SKM-1 (cell line): ENCODE data around the gene PLAAT3.
"Not testable (repeated sequence)": the region's sequence is repeated elsewhere in the genome, so short reads cannot be mapped to it uniquely, and the experiment has no call there.

Experiments
- DNase-seq: peaks from one replicate; lab custom pipeline; 2025; ENCODE audit not compliant: unreplicated experiment; lab: John Stamatoyannopoulos, UW

The PLAAT3 gene

DNA sequence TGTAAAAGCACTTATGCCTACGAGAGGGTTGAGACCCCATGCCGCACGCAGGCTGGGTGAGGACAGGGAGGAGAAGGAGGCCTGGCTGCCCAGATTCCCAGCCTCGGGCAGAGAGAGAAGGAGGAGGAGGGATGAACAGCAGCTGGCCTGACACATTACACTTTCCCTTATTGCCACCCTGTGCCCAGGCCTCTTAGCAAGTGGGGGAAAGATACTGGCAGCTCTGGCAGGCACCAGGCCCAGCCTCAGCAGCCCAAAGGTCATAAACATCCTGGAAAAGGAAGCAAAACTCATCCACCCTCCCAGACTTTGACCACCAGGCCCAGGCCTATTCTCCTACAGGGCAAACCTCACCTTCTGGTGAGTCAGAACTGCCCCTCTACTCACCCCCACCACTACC is 4.7 kb downstream of the PLAAT3 start:
- DNase-seq, result no peak

DNA sequence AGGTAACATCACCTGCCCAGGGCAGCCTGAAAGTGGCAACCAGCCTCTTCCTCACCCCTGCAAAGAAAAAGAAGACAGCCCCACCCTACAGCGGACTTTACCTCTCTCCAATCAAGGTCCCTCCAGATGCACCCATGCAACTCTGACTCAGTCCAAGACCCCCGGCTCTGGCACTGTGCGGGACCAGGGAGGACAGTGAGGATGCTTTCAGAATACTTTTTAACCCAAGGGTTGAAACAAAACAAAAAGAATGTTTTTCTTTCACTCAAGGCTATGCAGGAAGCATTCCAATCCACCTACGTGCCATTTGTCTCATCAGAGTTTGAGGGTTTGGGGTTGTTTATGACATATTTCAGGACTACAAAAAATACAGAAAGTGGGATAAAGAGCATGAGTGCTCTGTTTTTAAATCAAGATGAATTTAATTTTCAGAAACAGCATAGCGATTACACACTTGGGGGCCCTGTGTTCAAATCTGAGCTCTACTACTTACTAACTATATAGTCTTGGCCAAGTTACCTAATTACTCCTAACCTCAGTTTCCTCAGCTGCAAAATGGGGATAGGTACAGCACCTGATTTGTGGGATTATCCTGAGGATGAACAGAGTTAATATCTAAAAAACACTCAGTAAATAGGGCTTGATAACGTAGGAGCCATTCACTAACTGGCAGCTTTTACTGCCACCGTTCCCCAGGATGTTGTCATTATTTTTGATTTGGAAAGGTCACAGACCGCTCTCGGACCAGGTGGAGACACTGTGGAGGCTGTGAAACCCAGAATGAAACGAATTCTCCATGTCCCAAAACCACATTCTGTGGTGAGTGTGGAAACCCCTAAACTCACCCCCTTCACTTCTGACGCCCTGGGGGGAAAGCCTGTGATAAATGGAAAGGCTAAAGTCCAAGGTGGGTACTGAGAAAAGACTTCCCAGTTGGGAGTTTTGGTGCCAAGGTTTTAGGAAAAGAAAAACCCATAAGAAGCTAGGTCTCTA is 5.6 kb downstream of the PLAAT3 start:
- no peak for DNase-seq

DNA sequence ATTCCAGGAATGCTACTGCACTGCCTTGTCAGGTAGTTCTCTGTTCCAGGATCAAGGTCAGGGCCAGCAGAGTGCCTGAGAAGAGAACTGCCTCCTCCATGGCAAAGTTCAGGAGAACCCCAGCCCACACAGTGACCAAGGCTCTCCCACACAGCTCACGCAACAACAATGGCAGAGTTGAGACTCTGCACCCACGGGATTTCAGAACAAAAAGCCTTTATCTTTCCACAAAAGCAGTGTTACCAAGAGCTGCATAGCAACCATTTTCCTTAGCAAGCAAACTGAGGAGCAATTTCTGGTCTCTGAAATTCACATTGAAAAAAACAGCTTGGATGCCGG is 11.1 kb downstream of the PLAAT3 start:
- no peak for DNase-seq

DNA sequence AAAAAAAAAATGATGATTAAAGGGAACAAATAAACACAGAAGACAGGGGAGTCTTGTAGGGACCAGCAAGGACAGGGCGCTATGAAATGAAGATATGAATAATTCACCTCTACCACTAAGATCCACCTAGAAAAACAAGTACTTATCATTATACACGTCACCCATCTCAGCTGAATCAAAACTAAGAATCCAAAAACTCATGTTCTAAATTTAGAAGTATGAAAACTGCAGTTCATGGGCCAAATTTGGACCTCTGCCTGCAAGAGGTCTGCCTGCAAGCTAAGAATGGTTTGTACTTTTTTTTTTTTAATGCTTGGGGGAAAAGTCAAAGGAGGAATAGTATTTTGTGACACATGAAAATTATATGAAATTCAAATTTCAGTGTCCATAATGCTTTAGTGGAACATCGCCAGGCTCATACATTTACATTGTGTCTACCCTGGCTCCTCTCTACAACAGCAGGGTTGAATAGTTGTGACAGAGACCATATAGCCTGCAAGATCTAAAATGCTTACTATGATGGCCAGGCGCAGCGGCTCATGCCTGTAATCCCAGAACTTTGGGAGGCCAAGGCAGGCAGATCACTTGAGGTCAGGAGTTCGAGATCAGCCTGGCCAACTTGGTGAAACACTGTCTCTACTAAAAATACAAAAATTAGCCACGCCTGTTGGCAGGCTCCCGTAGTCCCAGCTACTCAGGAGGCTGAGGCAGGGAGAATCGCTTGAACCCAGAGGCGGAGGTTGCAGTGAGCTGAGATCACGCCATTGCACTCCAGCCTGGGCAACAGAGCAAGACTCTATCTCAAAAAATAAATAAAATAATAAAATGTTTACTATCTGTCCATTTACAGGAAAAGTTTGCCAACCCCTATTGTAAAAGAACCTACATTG is 11.7 kb downstream of the PLAAT3 start:
- not testable (repeated sequence) for DNase-seq

DNA sequence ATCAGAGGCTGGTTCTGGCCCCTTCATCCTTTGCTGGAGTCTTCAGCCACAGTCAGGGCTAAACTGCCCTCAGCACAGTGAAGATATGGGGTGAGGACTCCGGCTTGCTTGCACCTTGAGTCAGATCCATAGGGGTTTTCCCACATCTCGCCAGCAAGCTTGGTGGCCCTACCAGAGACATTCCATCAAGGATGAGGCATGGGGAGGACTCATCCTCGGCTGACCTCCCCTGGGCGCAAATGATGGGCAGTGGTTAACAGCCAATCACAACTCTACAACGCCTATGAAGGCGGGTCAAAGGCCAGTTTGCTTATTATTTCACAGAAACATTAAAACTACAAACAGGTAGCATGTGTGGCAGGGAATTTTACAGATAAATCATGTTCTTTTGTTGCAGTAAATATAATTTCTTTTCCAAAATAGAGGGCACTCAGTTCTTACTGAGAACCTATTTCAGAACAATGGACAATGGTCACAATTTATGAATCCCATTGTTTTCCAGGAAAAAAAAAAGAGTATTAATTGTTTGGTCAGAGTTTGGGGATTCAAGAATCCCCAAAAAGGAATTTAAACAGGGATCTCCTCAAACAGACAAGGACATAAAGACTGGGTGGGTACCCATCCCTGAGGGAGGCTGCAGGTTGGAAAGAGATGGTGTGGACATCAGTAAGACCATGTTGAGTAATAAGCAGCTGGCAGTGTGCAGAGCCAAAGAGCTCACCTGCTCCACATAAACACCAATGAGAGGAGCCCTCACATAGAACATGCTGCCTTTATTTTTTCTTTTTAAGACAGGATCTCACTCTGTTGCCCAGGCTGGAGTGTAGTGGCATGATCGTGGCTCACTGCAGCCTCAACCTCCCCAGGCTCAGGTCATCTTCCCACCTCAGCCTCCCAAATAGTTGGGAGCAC is 14.8 kb downstream of the PLAAT3 start:
- no peak for DNase-seq

DNA sequence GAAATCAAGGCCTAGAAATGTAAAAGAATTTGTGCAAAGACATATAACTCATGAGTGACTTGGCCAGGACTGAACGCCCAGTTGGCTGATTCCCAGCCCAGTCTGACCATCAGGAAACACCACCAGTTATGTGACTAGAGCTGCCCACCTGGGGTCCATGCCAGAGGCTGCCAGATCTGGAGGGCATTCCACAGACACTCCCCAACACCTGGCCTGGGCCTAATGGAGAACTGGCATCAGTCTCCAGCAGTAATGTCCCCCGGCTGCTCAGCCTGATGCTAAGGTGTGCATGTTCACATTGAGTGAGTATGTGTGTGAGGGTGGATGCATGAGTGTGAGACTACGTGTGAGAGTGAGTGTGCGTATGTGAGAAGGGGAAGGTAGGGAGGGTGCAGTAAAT is 15.7 kb downstream of the PLAAT3 start:
- no peak for DNase-seq

DNA sequence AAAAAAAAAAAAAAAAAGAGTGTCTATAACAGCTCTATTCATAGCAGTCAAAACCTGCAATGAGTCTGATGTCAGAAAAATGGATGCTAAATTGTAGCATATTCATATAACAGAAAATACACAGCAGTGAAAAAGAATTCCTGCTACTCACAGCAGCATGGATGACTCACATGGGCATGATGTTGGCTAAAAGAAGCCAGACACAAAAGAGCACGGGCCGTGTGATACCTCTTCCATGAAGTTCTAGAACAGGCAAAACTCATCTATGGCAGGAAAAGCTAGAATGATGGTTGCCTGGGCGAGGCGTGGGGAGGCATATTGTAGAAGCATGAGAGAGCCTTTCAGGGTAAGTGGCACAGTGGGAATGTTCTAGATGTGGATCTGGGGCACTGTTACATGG is 18.9 kb downstream of the PLAAT3 start:
- no peak for DNase-seq

DNA sequence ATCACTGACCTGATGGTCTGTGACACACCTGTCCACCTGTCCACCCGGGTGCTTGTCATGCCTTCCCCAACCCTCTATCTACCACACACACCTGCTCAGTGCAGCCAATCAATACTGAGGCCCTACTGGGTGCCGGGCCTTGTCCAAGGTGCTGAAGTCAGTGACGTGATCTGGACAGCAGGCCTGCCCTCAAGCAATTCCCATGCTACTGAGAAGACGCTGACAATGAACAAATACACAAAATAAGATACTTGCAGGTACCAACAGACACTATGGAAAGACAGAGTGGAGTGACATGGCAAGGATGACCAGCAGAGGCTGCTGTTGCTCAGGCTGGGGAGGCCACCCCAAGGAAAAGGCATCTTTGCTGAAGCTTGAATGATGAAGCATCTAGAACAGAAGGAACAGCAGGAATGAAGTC is 21.2 kb downstream of the PLAAT3 start:
- DNase-seq, result peak; percentile 10

DNA sequence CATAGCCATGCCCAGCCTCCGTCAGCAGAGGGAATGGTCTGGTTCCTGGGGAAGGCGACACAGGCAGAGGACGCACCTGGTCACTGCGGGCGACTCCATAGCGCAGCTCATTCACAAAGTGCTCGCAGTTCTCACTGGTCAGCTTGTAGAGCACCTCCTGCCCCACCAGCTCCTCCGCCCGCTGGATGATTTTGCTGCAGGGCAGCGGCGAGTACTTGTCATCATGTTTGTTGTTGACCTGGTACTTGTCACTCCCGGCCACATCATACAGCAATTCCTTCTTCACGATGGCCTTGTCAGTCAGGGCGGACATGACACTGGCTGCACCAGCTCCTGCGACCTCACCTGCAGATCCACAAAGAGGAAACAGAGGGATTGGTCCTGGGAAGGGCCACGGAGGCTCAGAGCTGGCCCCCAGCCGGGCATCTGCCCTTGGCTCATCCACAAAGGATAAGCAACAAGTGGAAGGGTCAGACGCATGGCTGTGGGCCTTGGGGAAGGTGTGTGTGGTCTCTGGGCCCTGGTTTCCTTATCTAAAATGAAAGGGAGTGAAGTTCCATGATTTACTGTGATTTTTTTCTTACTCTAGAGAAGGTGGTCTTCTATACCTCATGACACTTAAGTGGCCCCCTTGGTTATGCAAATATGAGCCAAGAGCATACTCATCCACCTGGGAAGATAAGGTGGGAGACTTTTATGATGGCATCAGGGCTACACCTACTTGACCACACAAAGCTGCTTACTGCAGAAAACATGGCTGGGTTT is 24.0 kb downstream of the PLAAT3 start:
- no peak for DNase-seq

DNA sequence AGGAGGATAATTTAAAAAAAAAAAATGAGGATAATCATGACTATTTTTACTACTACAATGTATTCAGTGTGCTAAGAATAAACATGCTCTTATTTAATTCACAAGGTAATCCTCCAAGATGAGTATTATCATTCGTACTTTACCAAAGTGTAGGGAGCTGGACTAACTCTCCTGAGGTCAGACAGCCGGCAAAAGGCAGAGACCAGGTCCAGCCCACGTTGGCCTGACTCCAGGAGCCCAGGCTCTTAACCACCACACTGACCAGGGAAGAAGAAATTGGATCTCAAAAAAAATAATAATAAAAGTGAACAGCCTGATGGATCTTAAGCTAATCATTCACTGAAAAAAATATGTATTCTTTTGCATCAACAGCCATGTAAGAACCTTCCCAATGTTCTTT is 25.2 kb downstream of the PLAAT3 start:
- no peak for DNase-seq

DNA sequence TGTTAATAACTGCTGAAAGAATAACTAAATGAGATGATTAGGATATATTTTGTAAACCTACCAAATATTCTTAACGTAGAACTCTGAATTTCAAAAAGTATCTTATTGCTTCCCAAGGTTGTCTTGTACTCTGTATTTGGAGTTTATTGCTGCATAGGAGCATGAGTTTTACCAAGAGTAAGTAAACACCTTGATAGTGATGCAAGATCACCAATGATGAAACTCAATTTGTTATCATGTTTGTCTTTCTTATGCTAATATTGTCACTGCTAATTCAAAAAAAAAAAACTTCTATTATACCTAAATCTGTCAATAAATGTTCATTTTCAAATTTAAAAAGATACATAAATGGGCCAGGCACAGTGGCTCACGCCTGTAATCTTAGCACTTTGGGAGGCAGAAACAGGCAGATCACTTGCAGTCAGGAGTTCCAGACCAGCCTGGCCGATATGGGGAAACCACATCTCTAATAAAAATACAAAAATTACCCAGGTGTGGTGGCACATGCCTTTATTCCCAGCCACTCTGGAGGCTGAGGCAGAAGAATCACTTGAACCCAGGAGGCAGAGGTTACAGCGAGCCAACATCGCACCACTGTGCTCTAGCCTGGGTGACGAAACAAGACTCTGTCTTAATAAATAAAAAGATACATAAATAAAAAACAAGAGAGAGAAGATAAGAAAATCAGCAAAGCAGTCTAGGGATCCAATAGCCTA is 27.6 kb downstream of the PLAAT3 start:
- no peak for DNase-seq

DNA sequence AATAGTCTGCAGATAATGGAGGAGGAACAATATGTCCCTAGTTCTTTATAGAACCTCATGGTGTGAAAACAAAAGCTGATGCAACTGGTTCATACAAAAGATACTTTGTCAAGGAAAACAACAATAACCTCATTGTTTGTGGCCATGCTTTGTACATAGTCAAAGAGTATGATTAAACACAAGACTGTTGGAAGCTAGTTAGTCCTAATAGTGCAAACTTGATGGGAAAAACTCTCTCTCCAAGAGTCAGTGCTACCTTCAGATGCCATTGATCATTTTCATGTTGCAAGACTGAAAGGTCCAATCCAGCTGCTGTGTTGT is 30.9 kb downstream of the PLAAT3 start:
- DNase-seq, result no peak

DNA sequence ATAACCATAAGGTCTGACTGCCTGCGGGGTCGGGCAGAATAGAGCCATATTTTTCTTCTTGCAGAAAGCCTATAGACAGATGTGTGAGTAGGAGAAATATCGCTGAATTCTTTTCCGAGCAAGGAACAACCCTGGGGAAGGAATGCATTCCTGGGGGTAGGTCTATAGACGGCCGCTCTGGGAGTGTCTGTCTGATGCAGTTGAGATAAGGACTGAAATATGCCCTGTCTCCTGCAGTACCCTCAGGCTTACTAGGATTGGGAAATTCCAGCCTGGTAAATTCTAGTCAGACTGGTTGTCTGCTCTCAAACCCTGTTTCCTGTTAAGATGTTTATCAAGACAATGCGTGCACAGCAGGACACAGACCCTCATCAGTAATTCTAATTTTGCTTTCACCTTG is 33.0 kb downstream of the PLAAT3 start:
- DNase-seq, result not testable (repeated sequence)

DNA sequence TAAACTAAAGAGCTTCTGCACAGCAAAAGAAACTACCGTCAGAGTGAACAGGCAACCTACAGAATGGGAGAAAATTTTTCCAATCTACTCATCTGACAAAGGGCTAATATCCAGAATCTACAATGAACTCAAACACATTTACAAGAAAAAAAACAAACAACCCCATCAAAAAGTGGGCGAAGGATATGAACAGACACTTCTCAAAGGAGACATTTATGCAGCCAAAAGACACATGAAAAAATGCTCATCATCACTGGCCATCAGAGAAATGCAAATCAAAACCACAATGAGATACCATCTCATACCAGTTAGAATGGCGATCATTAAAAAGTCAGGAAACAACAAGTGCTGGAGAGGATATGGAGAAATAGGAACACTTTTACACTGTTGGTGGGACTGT is 35.4 kb downstream of the PLAAT3 start:
- DNase-seq, result not testable (repeated sequence)

DNA sequence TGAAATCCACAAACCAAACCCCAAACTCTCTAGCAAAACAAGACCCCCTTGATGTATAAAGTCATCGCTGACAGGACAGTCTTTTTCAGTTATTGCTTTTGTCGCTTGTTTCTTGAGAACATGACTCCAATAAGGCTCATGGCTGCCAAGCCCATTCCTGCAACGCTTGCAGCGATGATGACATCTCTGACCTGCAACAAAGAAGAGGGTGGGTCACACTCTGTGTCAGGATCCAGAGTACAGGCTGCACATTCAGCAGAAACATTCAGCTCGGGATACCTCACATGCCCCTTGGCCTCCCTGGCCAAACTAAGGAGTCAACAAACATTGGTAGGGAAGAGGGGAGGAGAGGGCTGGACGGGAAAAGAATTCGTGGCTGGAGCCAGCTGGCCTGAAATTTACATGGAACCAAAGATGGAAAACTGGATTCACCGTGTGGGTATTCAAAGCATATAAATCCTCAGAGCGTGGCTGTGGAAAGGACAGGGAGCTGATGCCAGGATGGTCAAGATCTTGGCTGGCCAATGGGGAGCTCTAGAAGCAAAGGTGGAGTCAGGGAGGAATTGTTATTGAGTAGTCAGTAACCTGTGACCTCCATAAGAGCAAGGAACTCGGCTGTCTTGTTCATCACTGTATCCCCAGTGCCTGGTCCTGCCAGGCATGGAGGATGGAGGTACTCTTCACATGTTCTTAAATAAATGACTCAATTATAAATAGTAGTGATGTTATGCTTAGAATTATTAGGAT is 39.2 kb downstream of the PLAAT3 start:
- no peak for DNase-seq

DNA sequence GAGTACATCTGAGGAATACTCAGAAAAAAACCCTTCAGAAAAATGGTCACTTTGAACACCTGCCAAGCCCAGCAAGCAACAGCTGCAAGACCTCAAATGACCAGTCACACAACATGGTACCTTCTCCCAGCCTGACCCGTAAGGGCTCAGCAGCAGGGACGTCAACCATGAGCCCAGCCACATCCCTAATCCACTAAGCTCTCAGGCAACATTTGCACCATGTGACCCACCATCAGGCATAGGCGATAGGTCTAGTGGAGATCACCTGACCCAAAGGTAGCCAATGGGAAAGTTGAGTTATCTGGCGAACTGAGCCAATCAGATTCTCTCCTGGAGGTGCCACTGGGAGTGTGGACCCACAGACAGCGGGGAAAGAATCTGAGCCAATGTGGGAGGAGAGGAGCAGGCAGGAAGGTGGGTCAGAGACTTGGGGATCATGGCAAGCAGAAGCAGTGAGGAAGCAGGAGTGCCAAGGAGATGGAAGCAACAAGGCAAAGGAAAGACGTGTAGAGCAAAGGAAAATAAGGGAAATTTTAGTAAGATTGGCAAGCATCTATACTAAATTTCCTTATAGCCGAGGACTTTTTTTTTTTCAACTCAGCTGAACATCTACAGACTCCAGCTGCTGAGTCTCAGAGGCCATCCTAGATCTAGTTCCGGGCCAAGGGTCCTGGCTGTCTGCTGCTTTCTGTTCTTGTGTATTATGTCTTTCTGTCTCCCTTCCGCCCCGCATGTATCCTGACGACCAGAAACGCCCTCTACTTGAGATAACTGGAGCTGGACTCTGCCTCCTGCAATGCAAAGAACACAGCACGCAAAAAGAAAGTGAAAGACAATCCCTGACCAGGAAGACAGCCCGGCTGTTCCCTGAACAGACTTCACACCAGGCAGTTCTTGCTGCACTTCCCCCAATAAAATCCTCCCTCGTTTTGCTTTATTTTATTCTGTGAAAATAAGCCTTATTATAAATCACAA is 40.1 kb downstream of the PLAAT3 start:
- no peak for DNase-seq

DNA sequence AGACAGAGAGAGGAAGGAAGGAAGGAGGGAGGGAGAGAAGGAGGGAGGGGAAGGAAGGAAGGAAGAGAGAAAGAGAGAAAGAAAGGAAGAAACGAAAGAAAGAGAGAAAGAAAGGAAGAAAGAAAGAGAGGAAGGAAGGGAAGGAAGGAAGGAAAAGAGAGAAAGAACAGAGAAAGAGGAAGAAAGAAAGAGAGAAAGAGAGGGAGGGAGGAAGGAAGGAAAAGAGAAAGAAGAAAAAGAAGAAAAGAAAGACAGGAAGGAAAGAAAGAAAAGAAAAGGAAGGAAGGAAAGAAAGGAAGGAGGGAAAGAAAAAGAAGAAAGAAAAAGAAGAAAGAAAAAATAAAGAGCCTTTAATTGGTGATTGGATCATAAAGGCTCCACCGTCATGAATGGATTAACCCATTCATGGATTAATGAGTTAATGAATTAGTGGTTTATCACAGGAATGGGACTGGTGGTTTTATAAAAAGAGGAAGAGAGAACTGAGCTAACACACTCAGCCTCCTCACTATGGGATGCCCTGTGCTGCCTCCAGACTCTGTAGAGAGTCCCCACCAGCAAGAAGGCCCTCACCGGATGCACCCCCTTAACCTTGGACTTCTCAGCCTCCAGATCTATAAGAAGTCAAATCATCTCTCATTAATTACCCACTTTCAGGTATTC is 42.1 kb downstream of the PLAAT3 start:
- DNase-seq, result no peak
